IgD-negative memory B cell (primary cell): Measurements from ENCODE around the gene ZBTB3. TPM values are rescaled to one million over a fixed set of nuclear protein-coding genes. Genes with fewer than 3 reads are reported as not detected.
"Not testable (repeated sequence)": the region's sequence is repeated elsewhere in the genome, so short reads cannot be mapped to it uniquely, and the experiment has no call there.

Source experiments
- H3K27ac Mint-ChIP-seq, 3 donors: one replicate each; pipeline ENCODE4 v1.8.0; 2020 to 2022; ENCODE audit warnings: mild to moderate bottlenecking in 3 of 3, mixed read lengths in 3 of 3, moderate library complexity in 1 of 3
- H3K27me3 Mint-ChIP-seq: one replicate; pipeline ENCODE4 v1.8.0; 2021; ENCODE audit warnings: mixed read lengths
- H3K36me3 Mint-ChIP-seq: one replicate; pipeline ENCODE4 v1.8.0; 2020; ENCODE audit warnings: mild to moderate bottlenecking, mixed read lengths
- H3K4me1 Mint-ChIP-seq, 3 donors: one replicate each; pipeline ENCODE4 v1.8.0; 2020 to 2022; ENCODE audit warnings: mixed read lengths in 3 of 3, mild to moderate bottlenecking in 1 of 3
- H3K4me3 Mint-ChIP-seq, 4 donors: one replicate each; pipeline ENCODE4 v1.8.0; 2020 to 2022; ENCODE audit warnings: mild to moderate bottlenecking in 4 of 4, mixed read lengths in 4 of 4, moderate library complexity in 3 of 4
- H3K9me3 Mint-ChIP-seq, 3 donors: one replicate each; pipeline ENCODE4 v1.8.0; 2020 to 2021; ENCODE audit warnings: mixed read lengths in 3 of 3, mild to moderate bottlenecking in 1 of 3
- polyA plus RNA-seq: library from polyadenylated mRNA; unstranded; fragments of 300-500 nt; fragmentation: Illumina TruSeq; gene quantifications from one replicate; pipeline ENCODE4 v1.2.3, GENCODE V29; 2021

Gene ZBTB3
- polyA plus RNA-seq, 1 donor from 2014 or later = 5.0 TPM

DNA sequence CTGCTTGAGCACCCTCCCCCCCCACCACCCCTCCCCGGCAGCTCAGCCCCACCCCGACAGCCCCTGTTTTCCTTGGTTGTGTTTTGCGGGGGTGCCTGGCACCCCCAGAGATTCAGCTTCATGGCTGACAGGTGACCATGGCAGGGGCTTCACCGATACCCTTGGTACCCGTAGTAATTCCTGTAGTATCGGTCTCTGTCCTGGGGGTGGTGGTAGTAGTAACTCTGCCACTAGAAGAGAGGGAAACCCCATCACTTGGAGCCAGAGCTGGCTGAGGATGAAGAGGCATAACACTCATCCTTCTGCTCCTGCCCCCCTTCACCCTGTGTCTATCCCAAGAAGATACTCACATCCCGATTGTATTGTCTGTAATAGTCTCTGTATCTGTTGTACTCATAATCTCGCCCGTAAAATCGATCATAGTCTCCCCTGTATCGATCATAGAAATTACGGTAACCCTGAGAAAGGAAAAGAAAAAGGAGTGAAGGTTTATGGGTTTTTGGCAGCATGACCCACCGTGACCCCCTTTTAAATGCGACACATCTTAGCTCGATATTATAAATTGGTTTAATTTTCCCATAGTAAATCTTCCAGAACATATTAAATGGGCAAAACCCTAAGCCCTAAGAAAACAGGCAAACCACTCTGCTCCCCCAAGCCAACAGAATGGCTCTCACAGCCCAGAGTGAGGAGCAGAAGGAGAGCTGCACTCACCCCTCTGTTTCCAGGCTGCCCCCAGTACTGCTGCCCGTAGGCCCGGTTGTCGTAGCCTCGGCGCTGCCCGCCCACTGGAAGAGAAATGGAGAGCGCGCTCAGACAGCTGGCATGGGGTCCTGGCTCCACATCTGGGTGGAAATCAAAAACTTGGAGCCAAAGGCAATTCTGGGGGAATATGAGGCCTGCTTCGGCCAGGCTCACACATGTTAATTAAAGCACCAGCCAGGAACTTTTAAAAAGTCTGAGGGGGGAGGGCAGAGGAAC lies 38.5 kb downstream of the ZBTB3 start:
- H3K36me3 Mint-ChIP-seq = peaks cover 7% of the 10 kb centered on the region
- H3K9me3 Mint-ChIP-seq = no peaks in the 10 kb centered on the region
- H3K27ac Mint-ChIP-seq = peak overlapping the region in 1 of 3 donors; percentile 60
- H3K4me3 Mint-ChIP-seq = peak overlapping the region in 1 of 4 donors; percentile 68
- no peaks in the 10 kb centered on the region for H3K27me3 Mint-ChIP-seq
- H3K4me1 Mint-ChIP-seq = peaks cover 15 to 21% (median 18%) of the 10 kb centered on the region in 3 donors

GRCh38 chr11:62713343-62713742 lies 40.6 kb downstream of the ZBTB3 start:
- no peaks in the 10 kb centered on the region for H3K27me3 Mint-ChIP-seq
- peaks cover 5% of the 10 kb centered on the region for H3K36me3 Mint-ChIP-seq
- H3K4me3 Mint-ChIP-seq = peak overlapping the region in 2 of 4 donors; percentile 78 to 80
- H3K4me1 Mint-ChIP-seq = peaks cover 17 to 34% (median 27%) of the 10 kb centered on the region in 3 donors
- H3K27ac Mint-ChIP-seq = peak overlapping the region in 2 of 3 donors; percentile 46 to 91
- no peaks in the 10 kb centered on the region for H3K9me3 Mint-ChIP-seq

DNA sequence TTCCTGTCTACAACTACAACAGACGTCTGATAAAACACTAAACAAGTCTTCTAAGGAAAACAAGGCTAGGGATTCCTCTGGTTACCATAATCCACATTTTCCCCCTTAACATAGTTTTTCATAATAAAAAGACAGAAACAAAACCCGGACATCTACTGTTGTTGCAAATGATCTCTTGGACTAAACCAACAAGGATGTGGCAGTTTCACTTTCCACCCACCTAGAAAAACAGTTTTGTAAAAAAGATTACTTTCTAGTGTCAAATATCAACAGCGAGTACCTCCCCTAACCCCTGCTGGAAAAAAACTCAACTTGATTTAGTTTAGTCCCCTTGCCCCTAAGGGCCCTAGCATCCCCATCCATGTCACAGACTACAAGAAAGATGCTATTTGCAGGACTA lies 41.1 kb downstream of the ZBTB3 start:
- Mint-ChIP-seq H3K27ac (peak overlapping the region; percentile 84 to 91 (median 89)), H3K27me3 (no peaks in the 10 kb centered on the region), H3K36me3 (peaks cover 2% of the 10 kb centered on the region), H3K4me3 (peak overlapping the region in 2 of 4 donors; percentile 78 to 80), H3K9me3 (no peaks in the 10 kb centered on the region), H3K4me1 (peaks cover 19 to 36% (median 31%) of the 10 kb centered on the region in 3 donors)

GRCh38 chr11:62712276-62712812 lies 41.6 kb downstream of the ZBTB3 start:
- H3K9me3 Mint-ChIP-seq = no peaks in the 10 kb centered on the region
- H3K4me3 Mint-ChIP-seq = peak overlapping the region in 2 of 4 donors; percentile 78 to 80
- peaks cover 2% of the 10 kb centered on the region for H3K36me3 Mint-ChIP-seq
- H3K4me1 Mint-ChIP-seq = peaks cover 22 to 37% (median 34%) of the 10 kb centered on the region in 3 donors
- H3K27ac Mint-ChIP-seq = peak overlapping the region; percentile 84 to 91 (median 89)
- no peaks in the 10 kb centered on the region for H3K27me3 Mint-ChIP-seq

DNA sequence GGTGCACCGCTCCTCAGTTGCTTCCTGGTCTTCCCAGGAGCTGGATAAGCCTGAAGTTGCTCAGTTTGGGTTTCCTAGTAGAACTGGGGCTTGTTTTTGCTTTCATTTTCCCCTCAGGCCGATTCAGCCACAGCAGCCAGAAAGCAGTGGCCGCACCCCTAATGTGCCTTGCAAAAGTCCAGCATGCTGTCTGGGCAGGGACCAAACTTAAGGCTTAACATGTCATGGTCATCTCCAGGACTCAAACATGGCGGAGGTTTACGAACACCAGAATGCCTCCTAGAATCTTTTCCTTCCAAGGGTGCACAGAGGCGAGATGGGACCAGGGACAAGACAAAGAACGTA lies 44.0 kb downstream of the ZBTB3 start:
- Mint-ChIP-seq H3K9me3 (no peaks in the 10 kb centered on the region), H3K4me1 (peaks cover 35 to 48% (median 45%) of the 10 kb centered on the region in 3 donors), H3K36me3 (peaks cover 2% of the 10 kb centered on the region), H3K4me3 (peak overlapping the region; percentile 90 to 99 (median 94)), H3K27me3 (no peaks in the 10 kb centered on the region), H3K27ac (peak overlapping the region; percentile 96 to 97 (median 96))

GRCh38 chr11:62709247-62710000 lies 44.5 kb downstream of the ZBTB3 start:
- Mint-ChIP-seq H3K36me3 (no peaks in the 10 kb centered on the region), H3K27ac (peak overlapping the region; percentile 96 to 97 (median 96)), H3K4me1 (peaks cover 35 to 48% (median 45%) of the 10 kb centered on the region in 3 donors), H3K9me3 (no peaks in the 10 kb centered on the region), H3K4me3 (peak overlapping the region; percentile 90 to 99 (median 94)), H3K27me3 (no peaks in the 10 kb centered on the region)

DNA sequence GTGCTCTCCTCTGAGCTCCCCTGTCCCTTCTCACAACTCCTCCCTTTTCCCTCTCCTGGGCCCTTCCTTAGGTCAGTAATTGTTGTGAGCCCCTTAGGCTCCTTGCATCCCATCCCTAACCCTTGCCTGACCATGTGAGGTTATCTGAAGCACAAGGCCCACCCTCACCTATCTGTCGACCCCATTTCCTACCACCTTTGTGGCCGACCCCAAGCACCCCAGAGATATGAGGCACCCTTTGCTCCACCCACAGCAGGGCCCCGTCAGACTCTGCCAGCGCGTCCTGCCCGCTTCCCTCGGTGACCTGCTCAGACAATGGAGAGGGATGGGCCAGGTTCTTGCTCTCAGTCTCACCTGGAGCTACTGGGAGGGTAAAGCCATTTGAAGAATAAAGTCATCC lies 45.2 kb downstream of the ZBTB3 start:
- Mint-ChIP-seq H3K4me3 (peak overlapping the region; percentile 90 to 99 (median 94)), H3K27ac (peak overlapping the region; percentile 96 to 97 (median 96)), H3K4me1 (peaks cover 31 to 47% (median 45%) of the 10 kb centered on the region in 3 donors), H3K27me3 (no peaks in the 10 kb centered on the region), H3K9me3 (no peaks in the 10 kb centered on the region), H3K36me3 (no peaks in the 10 kb centered on the region)

DNA sequence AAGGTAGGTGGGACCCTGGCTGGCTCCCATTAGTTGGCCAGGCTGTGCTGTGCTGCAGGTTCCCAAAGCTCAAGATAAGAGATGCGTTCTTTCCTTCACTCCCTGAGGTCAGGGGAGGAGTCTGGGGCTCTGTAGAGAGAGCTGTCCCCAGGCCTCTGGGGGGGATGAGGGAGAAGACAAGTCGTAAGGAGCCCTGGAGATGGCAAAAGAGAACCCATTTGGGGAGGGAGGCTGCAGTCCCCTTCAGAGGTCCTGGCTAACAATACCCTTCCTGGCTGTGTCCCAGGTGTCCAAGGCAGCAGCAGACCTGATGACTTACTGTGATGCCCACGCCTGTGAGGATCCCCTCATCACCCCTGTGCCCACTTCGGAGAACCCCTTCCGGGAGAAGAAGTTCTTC lies 45.6 kb downstream of the ZBTB3 start:
- Mint-ChIP-seq H3K36me3 (no peaks in the 10 kb centered on the region), H3K27ac (peak overlapping the region; percentile 96 to 97 (median 96)), H3K27me3 (no peaks in the 10 kb centered on the region)

GRCh38 chr11:62707277-62707861 lies 46.6 kb downstream of the ZBTB3 start, which contains the start of the genes BSCL2 and GNG3:
TSS of gene BSCL2 (minus strand) at chr11:62707424. CDS start at chr11:62707195, 229 bp downstream.
TSS of gene GNG3 (plus strand) at chr11:62707676. CDS start at chr11:62708296, 620 bp downstream.
- no peaks in the 10 kb centered on the region for H3K9me3 Mint-ChIP-seq
- H3K27me3 Mint-ChIP-seq = no peaks in the 10 kb centered on the region
- H3K27ac Mint-ChIP-seq = peak within 1 kb of the TSS; percentile 96 to 97 (median 96)
- peak within 1 kb of the TSS; percentile 90 to 99 (median 94) for H3K4me3 Mint-ChIP-seq
- H3K4me1 Mint-ChIP-seq = peaks cover 28 to 37% (median 32%) of the 10 kb centered on the region in 3 donors
- peaks cover 3% of the 10 kb centered on the region for H3K36me3 Mint-ChIP-seq

More for the DNA sequence above, 45.6 kb downstream of the ZBTB3 start:
- H3K9me3 Mint-ChIP-seq = no peaks in the 10 kb centered on the region
- H3K4me1 Mint-ChIP-seq = peaks cover 31 to 44% (median 43%) of the 10 kb centered on the region in 3 donors
- H3K4me3 Mint-ChIP-seq = peak overlapping the region; percentile 90 to 99 (median 94)

GRCh38 chr11:62706850-62707247 lies 47.1 kb downstream of the ZBTB3 start:
- peak overlapping the region; percentile 90 to 99 (median 94) for H3K4me3 Mint-ChIP-seq
- peaks cover 3% of the 10 kb centered on the region for H3K36me3 Mint-ChIP-seq
- no peaks in the 10 kb centered on the region for H3K9me3 Mint-ChIP-seq
- H3K4me1 Mint-ChIP-seq = peaks cover 28 to 34% (median 29%) of the 10 kb centered on the region in 3 donors
- H3K27ac Mint-ChIP-seq = peak overlapping the region in 2 of 3 donors; percentile 96
- H3K27me3 Mint-ChIP-seq = no peaks in the 10 kb centered on the region

DNA sequence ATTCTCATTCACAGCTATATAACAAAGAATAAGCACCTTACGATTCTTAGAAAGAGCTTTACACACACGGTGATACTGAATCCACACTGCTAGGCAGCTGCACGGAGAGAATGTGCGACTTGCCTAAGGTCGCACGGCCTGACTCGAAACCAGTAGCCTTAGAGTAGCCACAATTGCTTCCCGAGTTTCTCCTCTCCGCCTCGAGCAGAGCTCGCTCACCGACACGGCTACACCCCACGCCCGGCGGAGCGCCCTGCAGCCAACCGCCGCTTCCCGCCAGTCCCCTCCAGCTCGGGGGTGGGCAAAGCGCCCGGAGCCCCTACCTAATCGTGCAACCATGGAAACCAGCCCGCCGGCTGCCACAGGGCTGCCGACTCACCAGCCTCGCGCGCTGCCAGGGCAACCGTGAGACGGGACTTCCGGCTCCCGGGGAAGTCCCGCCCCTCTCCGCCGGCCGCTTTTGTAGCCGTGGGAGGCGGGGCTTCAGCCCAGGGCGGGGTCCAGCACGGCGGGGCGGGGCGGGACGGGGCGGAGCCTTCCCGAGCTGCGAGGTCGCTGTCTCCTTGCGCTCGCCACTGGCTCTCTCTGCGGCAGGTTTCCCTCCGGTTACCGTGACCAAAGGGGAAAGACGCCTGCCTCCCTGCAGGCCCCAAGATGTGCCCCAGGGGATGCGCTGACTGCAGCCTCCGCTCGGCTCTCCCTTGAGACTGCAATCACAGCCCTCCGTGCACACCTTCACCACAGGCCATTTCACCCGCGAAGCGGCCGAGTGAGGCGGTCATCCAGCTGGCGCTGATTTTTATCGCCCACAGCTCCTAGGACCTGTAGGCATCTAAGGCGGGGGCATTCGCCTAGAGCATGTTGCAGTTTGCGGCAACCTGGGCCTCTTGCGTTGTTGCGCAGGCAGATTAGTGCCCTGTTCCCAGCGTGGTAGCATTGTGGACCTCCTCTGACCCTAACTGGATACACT lies 47.8 kb downstream of the ZBTB3 start:
- Mint-ChIP-seq H3K27ac (peak overlapping the region; percentile 94 to 96 (median 96)), H3K27me3 (no peaks in the 10 kb centered on the region), H3K4me1 (peaks cover 28 to 34% (median 29%) of the 10 kb centered on the region in 3 donors), H3K4me3 (peak overlapping the region; percentile 90 to 99 (median 96)), H3K36me3 (peaks cover 3% of the 10 kb centered on the region), H3K9me3 (no peaks in the 10 kb centered on the region)

DNA sequence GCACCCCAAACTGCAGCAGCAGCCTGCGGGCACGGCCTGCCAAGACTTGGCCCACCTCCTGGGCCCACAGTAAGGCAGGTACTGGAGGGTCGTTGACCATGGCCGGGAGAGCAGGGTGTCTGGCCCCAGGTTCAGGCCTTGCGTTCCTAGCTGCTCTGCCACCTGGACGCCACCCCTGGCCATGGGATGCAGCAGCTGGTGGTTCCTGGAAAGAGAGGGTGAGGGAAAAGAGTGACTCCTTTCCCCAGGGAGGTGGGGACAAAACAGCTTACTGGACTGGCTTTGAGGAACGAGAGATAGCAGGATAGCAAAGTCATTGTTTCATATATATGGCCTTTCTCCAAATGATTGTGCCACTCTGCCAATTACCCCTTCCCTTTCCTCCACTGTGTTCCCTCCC lies 48.5 kb downstream of the ZBTB3 start:
- H3K27me3 Mint-ChIP-seq = no peaks in the 10 kb centered on the region
- H3K36me3 Mint-ChIP-seq = peaks cover 3% of the 10 kb centered on the region
- H3K4me1 Mint-ChIP-seq = peaks cover 28 to 34% (median 29%) of the 10 kb centered on the region in 3 donors
- peak overlapping the region; percentile 90 to 99 (median 96) for H3K4me3 Mint-ChIP-seq
- H3K27ac Mint-ChIP-seq = peak overlapping the region; percentile 94 to 96 (median 96)
- no peaks in the 10 kb centered on the region for H3K9me3 Mint-ChIP-seq

GRCh38 chr11:62703921-62704320 lies 50.0 kb downstream of the ZBTB3 start:
- H3K27ac Mint-ChIP-seq = peak overlapping the region in 1 of 3 donors; percentile 39
- not testable (repeated sequence) for H3K36me3 Mint-ChIP-seq

More at GRCh38 chr11:62703921-62704320, 50.0 kb downstream of the ZBTB3 start:
- Mint-ChIP-seq H3K4me3 (peak overlapping the region in 1 of 4 donors; percentile 26), H3K4me1 (peaks cover 16 to 26% (median 26%) of the 10 kb centered on the region in 3 donors)
- H3K27me3 Mint-ChIP-seq, H3K9me3 Mint-ChIP-seq: not testable (repeated sequence)
